H9 (cell line): ENCODE measurements around the gene BTBD8. TPM values are rescaled to one million over a fixed set of nuclear protein-coding genes. Genes with fewer than 3 reads are reported as not detected.

ENCODE experiments used
- DNase-seq: peaks from one replicate; pipeline ENCODE4 v3.0.0-alpha.2; 2017
- H2AFZ ChIP-seq: one replicate; pipeline ENCODE4 v1.6.1; 2013; ENCODE audit warnings: mild to moderate bottlenecking, low read length, control low read depth, moderate library complexity
- H2AK5ac ChIP-seq: 2 replicates; pipeline ENCODE4 v1.6.1; 2013; ENCODE audit warnings: low read length, control low read depth, mixed read lengths; ENCODE audit not compliant: insufficient read length
- H2BK120ac ChIP-seq: one replicate; pipeline ENCODE4 v1.6.1; 2013; ENCODE audit warnings: low read depth, mild to moderate bottlenecking, low read length, control low read depth, inconsistent platforms; ENCODE audit not compliant: poor library complexity, severe bottlenecking
- H2BK12ac ChIP-seq: 2 replicates; pipeline ENCODE4 v1.6.1; 2013; ENCODE audit warnings: low read length, control low read depth, mixed read lengths, low read depth; ENCODE audit not compliant: insufficient read length
- H2BK15ac ChIP-seq: 2 replicates; pipeline ENCODE4 v1.6.1; 2013; ENCODE audit warnings: low read depth, low read length, control low read depth
- H2BK20ac ChIP-seq: one replicate; pipeline ENCODE4 v1.6.1; 2013; ENCODE audit warnings: low read depth, mild to moderate bottlenecking, low read length, control low read depth, inconsistent platforms; ENCODE audit not compliant: poor library complexity, severe bottlenecking
- H2BK5ac ChIP-seq: 2 replicates; pipeline ENCODE4 v1.6.1; 2013; ENCODE audit warnings: low read length, control low read depth, mixed read lengths; ENCODE audit not compliant: insufficient read length
- H3K14ac ChIP-seq: 2 replicates; pipeline ENCODE4 v1.6.1; 2013; ENCODE audit warnings: low read length, control low read depth; ENCODE audit not compliant: insufficient read depth
- H3K18ac ChIP-seq: 2 replicates; pipeline ENCODE4 v1.6.1; 2013; ENCODE audit warnings: low read depth, mild to moderate bottlenecking, mixed read lengths, low read length, control low read depth; ENCODE audit not compliant: insufficient read length
- H3K23ac ChIP-seq: 2 replicates; pipeline ENCODE4 v1.6.1; 2013; ENCODE audit warnings: low read length, control low read depth, mixed read lengths, low read depth; ENCODE audit not compliant: insufficient read length
- H3K23me2 ChIP-seq: 2 replicates; pipeline ENCODE4 v1.6.1; 2013; ENCODE audit warnings: low read depth, mild to moderate bottlenecking, mixed read lengths, low read length, control low read depth; ENCODE audit not compliant: insufficient read length, poor library complexity, severe bottlenecking
- H3K27ac ChIP-seq: 2 replicates; pipeline ENCODE4 v1.5.1; 2013; ENCODE audit warnings: low read length, control low read depth, mixed read lengths, low read depth; ENCODE audit not compliant: insufficient read length
- H3K27me3 ChIP-seq: 2 replicates; pipeline ENCODE4 v1.6.1; 2013; ENCODE audit warnings: low read length, control low read depth, inconsistent platforms; ENCODE audit not compliant: insufficient read depth
- H3K4ac ChIP-seq: 2 replicates; pipeline ENCODE4 v1.6.1; 2013; ENCODE audit warnings: low read depth, mild to moderate bottlenecking, control low read depth, inconsistent platforms, low read length, moderate library complexity
- H3K4me1 ChIP-seq: 2 replicates; pipeline ENCODE4 v1.6.1; 2013; ENCODE audit warnings: low read length, control low read depth, inconsistent platforms; ENCODE audit not compliant: insufficient read depth
- H3K4me2 ChIP-seq: 2 replicates; pipeline ENCODE4 v1.6.1; 2013; ENCODE audit warnings: low read length, control low read depth, mixed read lengths; ENCODE audit not compliant: insufficient read length, insufficient read depth
- H3K56ac ChIP-seq: 2 replicates; pipeline ENCODE4 v1.6.1; 2013; ENCODE audit warnings: low read depth, mild to moderate bottlenecking, mixed read lengths, low read length, control low read depth; ENCODE audit not compliant: insufficient read length
- H3K79me1 ChIP-seq: 2 replicates; pipeline ENCODE4 v1.6.1; 2013; ENCODE audit warnings: low read depth, mild to moderate bottlenecking, moderate library complexity, low read length, control low read depth, inconsistent platforms; ENCODE audit not compliant: insufficient read depth, poor library complexity, severe bottlenecking
- H3K79me2 ChIP-seq: 2 replicates; pipeline ENCODE4 v1.6.1; 2013; ENCODE audit warnings: low read length, control low read depth, inconsistent platforms; ENCODE audit not compliant: insufficient read depth
- H3K9ac ChIP-seq: 2 replicates; pipeline ENCODE4 v1.6.1; 2013; ENCODE audit warnings: low read length, control low read depth, mixed read lengths; ENCODE audit not compliant: insufficient read length; ENCODE audit errors: extremely low read depth
- H3K9me3 ChIP-seq: one replicate; pipeline ENCODE4 v1.6.1; 2013; ENCODE audit warnings: low read depth, low read length, inconsistent platforms; ENCODE audit not compliant: control insufficient read depth
- H3T11ph ChIP-seq: one replicate; pipeline ENCODE4 v1.6.1; 2013; ENCODE audit warnings: mild to moderate bottlenecking, low read length, control low read depth, inconsistent platforms
- H4K20me1 ChIP-seq: one replicate; pipeline ENCODE4 v1.6.1; 2013; ENCODE audit not compliant: control insufficient read depth, insufficient read length, insufficient read depth
- H4K5ac ChIP-seq: 2 replicates; pipeline ENCODE4 v1.6.1; 2013; ENCODE audit warnings: low read depth, mild to moderate bottlenecking, mixed read lengths, low read length, control low read depth; ENCODE audit not compliant: insufficient read length
- H4K8ac ChIP-seq: replicated peaks from 2 replicates; pipeline ENCODE4 v1.6.1; 2013; ENCODE audit warnings: low read length, control low read depth, mixed read lengths, low read depth; ENCODE audit not compliant: insufficient read length
- H4K91ac ChIP-seq: 2 replicates; pipeline ENCODE4 v1.6.1; 2013; ENCODE audit warnings: low read depth, mild to moderate bottlenecking, moderate library complexity, mixed read lengths, low read length, control low read depth; ENCODE audit not compliant: insufficient read length
- H3K27ac Mint-ChIP-seq, 3 experiments: 2 replicates in 2 of 3; 3 replicates in 1 of 3; pipeline ENCODE4 v1.8.0; 2020 to 2021; ENCODE audit warnings: mixed read lengths in 3 of 3, mild to moderate bottlenecking in 1 of 3, moderate library complexity in 1 of 3
- H3K27me3 Mint-ChIP-seq: 2 replicates; pipeline ENCODE4 v1.8.0; 2021; ENCODE audit warnings: low read depth, mild to moderate bottlenecking, moderate library complexity, mixed read lengths
- H3K36me3 Mint-ChIP-seq, 3 experiments: 2 replicates in 2 of 3; 3 replicates in 1 of 3; pipeline ENCODE4 v1.8.0; 2020 to 2021; ENCODE audit warnings: low read depth in 3 of 3, mixed read lengths in 3 of 3; ENCODE audit not compliant: insufficient read depth in 1 of 3
- H3K4me1 Mint-ChIP-seq, 2 experiments: 2 replicates each; pipeline ENCODE4 v1.8.0; 2020; ENCODE audit warnings: mixed read lengths in 2 of 2
- H3K4me3 Mint-ChIP-seq, 2 experiments: 2 replicates in 1 of 2; 3 replicates in 1 of 2; pipeline ENCODE4 v1.8.0; 2020 to 2021; ENCODE audit warnings: mild to moderate bottlenecking in 2 of 2, mixed read lengths in 2 of 2, moderate library complexity in 1 of 2
- H3K9me3 Mint-ChIP-seq, 2 experiments: 2 replicates in 1 of 2; 3 replicates in 1 of 2; pipeline ENCODE4 v1.8.0; 2020; ENCODE audit warnings: mild to moderate bottlenecking in 2 of 2, mixed read lengths in 2 of 2, moderate library complexity in 1 of 2
- total RNA-seq: library from RNA; stranded (reverse); gene quantifications from 2 replicates; pipeline ENCODE4 v1.2.1, GENCODE V29; 2021
- TF ChIP-seq, protein P1 (sequence below): fragments of 200-600 bp; sonication (generic); conservative IDR thresholded peaks from 3 replicates; pipeline ENCODE4 v1.8.0; 2021; ENCODE audit warnings: antibody characterized with exemption, mild to moderate bottlenecking

The BTBD8 gene
- total RNA-seq, 1 experiment from 2014 or later = 1.4 TPM

- Histone ChIP-seq H2AK5ac (no peak overlapping the region), H3K79me1 (no peaks in the 10 kb centered on the region), H3K18ac (no peak overlapping the region), H4K91ac (no peak overlapping the region), H3K9me3 (no peaks in the 10 kb centered on the region), H3K23me2 (no peaks in the 10 kb centered on the region), H3K9ac (no peak overlapping the region), H2BK15ac (no peak overlapping the region), H3K79me2 (no peaks in the 10 kb centered on the region), H2BK20ac (no peak overlapping the region), H3K27ac (no peak overlapping the region), H4K5ac (no peak overlapping the region), H2AFZ (no peak overlapping the region), H3K27me3 (no peaks in the 10 kb centered on the region), H4K8ac (no peak overlapping the region), H2BK12ac (no peak overlapping the region), H3K14ac (no peak overlapping the region), H3K4me2 (no peak overlapping the region), H2BK120ac (no peak overlapping the region), H3K4me1 (no peaks in the 10 kb centered on the region), H4K20me1 (no peaks in the 10 kb centered on the region), H3T11ph (no peak overlapping the region), H3K56ac (no peak overlapping the region), H2BK5ac (no peak overlapping the region), H3K23ac (no peak overlapping the region), H3K4ac (no peak overlapping the region)
- Mint-ChIP-seq H3K4me1 (no peaks in the 10 kb centered on the region), H3K4me3 (no peak overlapping the region), H3K9me3 (no peaks in the 10 kb centered on the region), H3K27ac (no peak overlapping the region), H3K27me3 (no peaks in the 10 kb centered on the region), H3K36me3 (no peaks in the 10 kb centered on the region)
- TF ChIP-seq, protein P1, sequence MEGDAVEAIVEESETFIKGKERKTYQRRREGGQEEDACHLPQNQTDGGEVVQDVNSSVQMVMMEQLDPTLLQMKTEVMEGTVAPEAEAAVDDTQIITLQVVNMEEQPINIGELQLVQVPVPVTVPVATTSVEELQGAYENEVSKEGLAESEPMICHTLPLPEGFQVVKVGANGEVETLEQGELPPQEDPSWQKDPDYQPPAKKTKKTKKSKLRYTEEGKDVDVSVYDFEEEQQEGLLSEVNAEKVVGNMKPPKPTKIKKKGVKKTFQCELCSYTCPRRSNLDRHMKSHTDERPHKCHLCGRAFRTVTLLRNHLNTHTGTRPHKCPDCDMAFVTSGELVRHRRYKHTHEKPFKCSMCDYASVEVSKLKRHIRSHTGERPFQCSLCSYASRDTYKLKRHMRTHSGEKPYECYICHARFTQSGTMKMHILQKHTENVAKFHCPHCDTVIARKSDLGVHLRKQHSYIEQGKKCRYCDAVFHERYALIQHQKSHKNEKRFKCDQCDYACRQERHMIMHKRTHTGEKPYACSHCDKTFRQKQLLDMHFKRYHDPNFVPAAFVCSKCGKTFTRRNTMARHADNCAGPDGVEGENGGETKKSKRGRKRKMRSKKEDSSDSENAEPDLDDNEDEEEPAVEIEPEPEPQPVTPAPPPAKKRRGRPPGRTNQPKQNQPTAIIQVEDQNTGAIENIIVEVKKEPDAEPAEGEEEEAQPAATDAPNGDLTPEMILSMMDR = no peak
- no peak for DNase-seq
These were observed 28.2 kb upstream of the BTBD8 start for GRCh38 chr1:92051948-92052347.
